Glutamatergic neuron (in vitro differentiated cells): Measurements from ENCODE around the gene BAG3. TPM values are rescaled to one million over a fixed set of nuclear protein-coding genes. Genes with fewer than 3 reads are reported as not detected.

Experiments used
- DNase-seq: peaks from one replicate; pipeline ENCODE4 v3.0.0; 2022
- H3K27ac Mint-ChIP-seq: one replicate; pipeline ENCODE4 v1.8.0; 2020; ENCODE audit warnings: mild to moderate bottlenecking, mixed read lengths, inconsistent platforms; ENCODE audit not compliant: unreplicated experiment
- H3K27me3 Mint-ChIP-seq: one replicate; pipeline ENCODE4 v1.8.0; 2020; ENCODE audit warnings: mild to moderate bottlenecking, moderate library complexity, mixed read lengths, inconsistent platforms; ENCODE audit not compliant: unreplicated experiment
- H3K36me3 Mint-ChIP-seq: one replicate; pipeline ENCODE4 v1.8.0; 2020; ENCODE audit warnings: mild to moderate bottlenecking, mixed read lengths, inconsistent platforms; ENCODE audit not compliant: unreplicated experiment
- H3K4me1 Mint-ChIP-seq: one replicate; pipeline ENCODE4 v1.8.0; 2020; ENCODE audit warnings: mild to moderate bottlenecking, low read depth, mixed read lengths, inconsistent platforms; ENCODE audit not compliant: unreplicated experiment
- H3K4me3 Mint-ChIP-seq: one replicate; pipeline ENCODE4 v1.8.0; 2020; ENCODE audit warnings: mild to moderate bottlenecking, mixed read lengths, inconsistent platforms; ENCODE audit not compliant: unreplicated experiment
- H3K9me3 Mint-ChIP-seq: one replicate; pipeline ENCODE4 v1.8.0; 2020; ENCODE audit warnings: mild to moderate bottlenecking, moderate library complexity, mixed read lengths, inconsistent platforms; ENCODE audit not compliant: unreplicated experiment
- total RNA-seq: library from RNA; stranded (reverse); fragmentation: NEBNext Ultra II Directional; extraction: Animal tissue kit (Norgen Biotek cat#: 25700); gene quantifications from one replicate; pipeline ENCODE4 v1.2.1, GENCODE V29; 2021; ENCODE audit not compliant: unreplicated experiment
- TF ChIP-seq, protein P1 (sequence below): fragments of 200-600 bp; sonication (generic); IDR thresholded peaks from one replicate; pipeline ENCODE4 v1.5.0; 2021; ENCODE audit not compliant: partially characterized antibody, unreplicated experiment

BAG3 gene
- total RNA-seq, 1 donor from 2014 or later = 15.7 TPM

DNA sequence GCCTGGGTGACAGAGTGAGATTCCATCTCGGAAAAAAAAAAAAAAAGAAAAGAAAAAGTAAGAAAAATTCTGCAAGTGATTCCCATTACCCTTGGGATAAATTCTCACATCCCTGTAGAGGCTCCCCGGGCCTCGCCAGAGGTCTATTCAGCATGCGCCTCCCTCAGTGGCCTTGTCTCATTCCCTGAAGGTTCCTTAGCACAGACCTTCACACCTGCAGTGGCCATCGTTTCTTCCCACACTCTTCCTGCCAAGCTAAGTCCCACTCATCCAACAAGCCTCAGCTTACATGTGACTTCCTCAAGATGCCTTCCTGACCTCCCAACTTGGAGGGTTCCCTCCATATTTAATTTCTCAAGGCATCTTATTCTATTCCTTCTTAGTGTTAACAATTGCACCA, 20.9 kb upstream of the BAG3 start:
- Mint-ChIP-seq H3K36me3 (no peaks in the 10 kb centered on the region), H3K27ac (no peak overlapping the region), H3K27me3 (peaks cover 5% of the 10 kb centered on the region), H3K4me1 (no peaks in the 10 kb centered on the region), H3K4me3 (no peak overlapping the region), H3K9me3 (no peaks in the 10 kb centered on the region)
- TF ChIP-seq, protein P1, sequence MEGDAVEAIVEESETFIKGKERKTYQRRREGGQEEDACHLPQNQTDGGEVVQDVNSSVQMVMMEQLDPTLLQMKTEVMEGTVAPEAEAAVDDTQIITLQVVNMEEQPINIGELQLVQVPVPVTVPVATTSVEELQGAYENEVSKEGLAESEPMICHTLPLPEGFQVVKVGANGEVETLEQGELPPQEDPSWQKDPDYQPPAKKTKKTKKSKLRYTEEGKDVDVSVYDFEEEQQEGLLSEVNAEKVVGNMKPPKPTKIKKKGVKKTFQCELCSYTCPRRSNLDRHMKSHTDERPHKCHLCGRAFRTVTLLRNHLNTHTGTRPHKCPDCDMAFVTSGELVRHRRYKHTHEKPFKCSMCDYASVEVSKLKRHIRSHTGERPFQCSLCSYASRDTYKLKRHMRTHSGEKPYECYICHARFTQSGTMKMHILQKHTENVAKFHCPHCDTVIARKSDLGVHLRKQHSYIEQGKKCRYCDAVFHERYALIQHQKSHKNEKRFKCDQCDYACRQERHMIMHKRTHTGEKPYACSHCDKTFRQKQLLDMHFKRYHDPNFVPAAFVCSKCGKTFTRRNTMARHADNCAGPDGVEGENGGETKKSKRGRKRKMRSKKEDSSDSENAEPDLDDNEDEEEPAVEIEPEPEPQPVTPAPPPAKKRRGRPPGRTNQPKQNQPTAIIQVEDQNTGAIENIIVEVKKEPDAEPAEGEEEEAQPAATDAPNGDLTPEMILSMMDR = no peak
- DNase-seq = no peak

DNA sequence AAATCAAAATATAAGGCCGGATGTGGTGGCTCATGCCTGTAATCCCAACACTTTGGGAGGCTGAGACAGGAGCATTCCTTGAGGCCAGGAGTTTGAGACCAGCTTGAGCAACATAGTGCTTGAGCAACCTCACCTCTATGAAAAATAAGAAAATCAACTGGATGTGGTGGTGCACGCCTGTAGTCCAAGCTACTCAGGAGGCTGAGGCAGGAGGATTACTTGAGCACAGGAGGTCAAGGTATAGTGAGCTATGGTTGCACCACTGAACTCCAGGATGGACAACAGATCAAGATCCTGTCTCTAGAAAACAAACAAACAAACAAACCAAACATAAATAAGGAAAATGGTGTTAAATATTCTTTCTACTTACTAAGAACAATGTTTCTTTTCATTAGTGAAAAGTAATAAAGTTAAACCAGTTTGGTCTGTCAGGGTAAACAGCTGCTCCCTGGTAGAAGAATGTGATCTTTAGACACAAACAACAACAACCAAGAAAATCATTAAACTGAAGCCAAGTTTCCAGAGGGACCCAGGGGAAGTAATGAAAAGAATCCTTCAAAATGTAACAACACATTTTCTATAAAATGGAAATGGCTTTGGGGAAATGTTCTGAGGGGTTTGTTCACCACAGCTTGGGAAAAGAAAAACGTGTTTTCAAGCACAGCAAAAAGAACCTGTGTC, 17.5 kb upstream of the BAG3 start:
- no peaks in the 10 kb centered on the region for H3K9me3 Mint-ChIP-seq
- H3K27me3 Mint-ChIP-seq = no peaks in the 10 kb centered on the region
- no peak for DNase-seq
- TF ChIP-seq, protein P1 = no peak
- H3K27ac Mint-ChIP-seq = no peak overlapping the region
- no peaks in the 10 kb centered on the region for H3K36me3 Mint-ChIP-seq
- H3K4me1 Mint-ChIP-seq = no peaks in the 10 kb centered on the region
- H3K4me3 Mint-ChIP-seq = no peak overlapping the region

DNA sequence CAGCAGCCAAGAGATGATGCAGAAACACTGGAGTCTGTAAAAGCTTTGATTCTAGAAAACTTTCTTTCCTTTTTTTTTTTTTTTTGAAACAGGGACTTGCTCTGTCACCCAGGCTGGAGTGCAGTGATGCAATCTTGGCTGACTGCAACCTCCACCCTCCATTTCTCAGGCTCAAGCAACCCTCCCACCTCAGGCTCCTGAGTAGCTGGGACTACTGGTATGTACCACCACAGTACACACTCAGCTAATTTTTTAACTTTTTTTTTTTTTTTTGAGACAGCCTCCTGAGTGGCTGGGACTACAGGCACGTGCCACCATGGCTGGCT, 17.0 kb upstream of the BAG3 start:
- TF ChIP-seq, protein P1 = no peak
- Mint-ChIP-seq H3K4me3 (no peak overlapping the region), H3K9me3 (no peaks in the 10 kb centered on the region), H3K27ac (no peak overlapping the region), H3K36me3 (no peaks in the 10 kb centered on the region), H3K4me1 (no peaks in the 10 kb centered on the region), H3K27me3 (no peaks in the 10 kb centered on the region)
- DNase-seq = no peak

DNA sequence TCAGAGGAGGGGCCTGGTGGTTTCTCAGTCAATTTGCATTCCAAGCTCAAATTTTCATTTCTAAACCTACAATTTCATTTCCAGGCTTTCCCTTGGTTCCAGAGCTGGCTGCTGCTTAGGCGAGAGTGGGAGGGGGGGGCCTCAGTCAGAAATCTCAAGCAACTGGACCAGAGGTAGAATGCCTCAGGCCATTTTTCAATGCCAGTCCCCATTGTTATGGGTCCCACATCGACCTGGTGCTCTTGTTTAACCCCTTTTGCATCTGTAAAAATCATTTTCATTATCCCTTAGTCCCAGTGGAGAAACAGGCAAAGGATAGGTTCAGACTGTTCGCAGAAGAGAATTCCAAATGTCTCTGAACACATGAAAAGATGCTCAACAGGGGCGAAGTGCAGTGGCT, 13.5 kb upstream of the BAG3 start:
- Mint-ChIP-seq H3K27ac (no peak overlapping the region), H3K27me3 (no peaks in the 10 kb centered on the region), H3K9me3 (no peaks in the 10 kb centered on the region), H3K36me3 (no peaks in the 10 kb centered on the region), H3K4me1 (no peaks in the 10 kb centered on the region), H3K4me3 (no peak overlapping the region)
- TF ChIP-seq, protein P1 = no peak
- no peak for DNase-seq

DNA sequence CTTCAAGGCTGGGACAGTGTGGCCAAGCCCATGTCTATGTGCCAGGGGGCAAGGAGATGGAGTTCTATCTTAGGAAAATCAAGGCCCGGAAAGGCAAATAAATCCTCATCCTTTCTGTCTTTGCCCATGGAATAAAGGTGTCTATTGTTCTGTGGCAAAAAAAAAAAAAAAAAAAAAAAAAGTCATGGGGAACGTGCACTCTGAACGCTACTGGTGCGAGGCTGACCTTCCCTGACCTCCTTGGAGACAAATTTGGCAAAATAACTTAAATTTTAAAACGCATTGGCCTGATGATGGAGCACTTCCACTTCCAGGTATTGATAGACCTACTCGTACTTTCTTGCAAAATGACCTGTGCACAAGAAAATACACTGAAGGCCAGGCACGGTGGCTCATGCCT, 12.2 kb upstream of the BAG3 start:
- TF ChIP-seq, protein P1 = no peak

More for the DNA sequence above, 12.2 kb upstream of the BAG3 start:
- H3K9me3 Mint-ChIP-seq = no peaks in the 10 kb centered on the region
- no peaks in the 10 kb centered on the region for H3K4me1 Mint-ChIP-seq
- no peaks in the 10 kb centered on the region for H3K36me3 Mint-ChIP-seq
- no peak for DNase-seq
- no peak overlapping the region for H3K4me3 Mint-ChIP-seq
- H3K27me3 Mint-ChIP-seq = no peaks in the 10 kb centered on the region
- H3K27ac Mint-ChIP-seq = no peak overlapping the region
